HG03108 (cell line): ENCODE measurements around the gene CCDC74A.
"Not testable (repeated sequence)": the region's sequence is repeated elsewhere in the genome, so short reads cannot be mapped to it uniquely, and the experiment has no call there.

Experiments
- ATAC-seq: cut with Tn5 transposase; IDR thresholded peaks from one replicate; pipeline ENCODE4 v1.9.1; 2021; ENCODE audit warnings: moderate library complexity; ENCODE audit not compliant: unreplicated experiment

The CCDC74A gene

DNA sequence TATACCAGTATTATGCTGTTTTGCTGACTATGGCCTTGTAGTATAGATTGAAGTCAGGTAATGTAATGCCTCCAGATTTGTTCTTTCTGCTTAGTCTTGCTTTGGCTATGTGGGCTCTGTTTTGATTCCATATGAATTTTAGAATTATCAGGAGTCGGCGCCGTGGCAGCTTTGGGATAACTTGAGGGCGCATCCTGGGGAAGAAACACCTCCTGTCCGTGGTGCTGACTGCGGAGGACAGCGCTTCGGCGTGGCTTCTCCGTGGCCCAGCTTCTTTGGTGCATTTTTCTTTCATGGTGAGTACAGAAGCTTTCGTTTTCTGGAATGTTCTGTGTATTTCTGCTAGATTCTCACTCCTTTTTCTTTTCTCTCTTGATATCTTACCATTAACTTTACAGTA, 25.2 kb downstream of the CCDC74A start:
- no peak for ATAC-seq

DNA sequence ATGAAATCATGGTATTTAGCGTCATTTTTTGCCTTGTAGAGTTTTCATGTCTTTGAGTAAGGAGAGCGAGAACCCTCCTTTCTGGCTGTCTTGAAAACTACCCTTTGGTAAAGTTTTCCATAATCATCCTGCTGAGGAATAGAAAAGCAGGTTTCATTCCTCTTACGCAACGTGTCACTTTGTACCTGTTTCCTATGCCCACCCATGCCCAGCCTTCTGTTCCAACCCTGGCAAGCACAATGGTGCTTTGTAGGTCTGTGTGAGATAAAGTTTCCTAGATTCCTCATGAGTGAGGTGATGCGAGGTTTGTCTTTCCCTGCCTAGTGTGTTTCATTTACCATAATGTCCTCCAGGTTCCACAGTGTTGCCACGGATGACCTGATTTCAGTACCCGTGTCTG, 29.3 kb downstream of the CCDC74A start:
- ATAC-seq = no peak

DNA sequence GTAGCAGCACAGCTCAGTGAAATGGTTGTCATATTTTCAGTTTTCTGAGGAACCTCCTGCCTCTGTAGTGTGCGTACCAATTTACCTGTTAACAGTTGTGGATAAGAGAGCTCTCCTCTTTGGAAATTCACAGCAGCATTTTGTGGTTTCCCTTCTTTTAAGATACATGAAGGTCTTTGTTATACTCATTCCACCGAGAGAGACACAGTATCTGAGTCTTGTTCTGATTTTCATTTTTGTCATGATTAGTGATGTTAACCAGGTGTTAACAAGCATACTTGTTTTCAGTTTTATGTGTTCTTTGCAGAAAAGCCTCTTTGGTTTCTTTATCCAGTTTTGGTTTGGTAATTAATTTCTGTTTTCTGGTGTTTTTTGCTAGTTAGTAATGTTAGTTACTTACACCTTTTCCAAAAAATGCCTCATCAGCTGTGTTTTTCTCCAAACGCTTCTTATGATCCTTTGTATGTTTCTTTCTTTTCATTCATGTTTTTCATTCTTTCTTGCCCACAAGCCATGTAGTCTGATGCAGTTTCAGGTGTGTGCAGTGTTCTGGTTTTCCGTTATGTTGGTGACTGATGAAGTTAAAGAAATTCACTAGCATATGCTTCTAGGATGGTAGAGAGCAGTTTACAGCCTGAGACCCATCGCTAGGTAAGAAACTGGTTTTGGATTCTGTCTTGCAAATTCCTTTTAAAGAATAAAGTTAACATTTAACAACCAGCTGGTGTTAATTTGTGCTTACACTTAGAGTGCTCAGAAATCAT, 30.1 kb downstream of the CCDC74A start:
- ATAC-seq = no peak

DNA sequence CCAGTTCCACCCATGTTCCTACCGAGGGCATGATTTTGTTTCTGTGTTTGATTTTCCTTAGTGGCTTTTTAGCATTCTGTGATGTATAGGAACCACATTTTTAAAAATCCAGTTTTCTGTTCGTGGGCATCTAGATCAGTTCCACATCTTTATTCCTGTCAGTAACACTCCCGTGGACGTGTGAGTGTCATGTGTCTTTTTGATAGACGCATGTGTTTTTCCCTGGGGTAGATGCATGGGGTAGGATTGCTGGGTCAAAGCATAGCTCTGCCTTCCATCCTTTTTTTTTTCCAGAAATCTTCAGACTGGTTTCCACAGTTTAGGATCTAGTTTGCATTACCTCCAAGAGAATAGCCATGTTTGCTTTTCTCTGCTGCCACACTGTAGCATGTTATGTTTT, 38.7 kb downstream of the CCDC74A start:
- ATAC-seq = no peak

DNA sequence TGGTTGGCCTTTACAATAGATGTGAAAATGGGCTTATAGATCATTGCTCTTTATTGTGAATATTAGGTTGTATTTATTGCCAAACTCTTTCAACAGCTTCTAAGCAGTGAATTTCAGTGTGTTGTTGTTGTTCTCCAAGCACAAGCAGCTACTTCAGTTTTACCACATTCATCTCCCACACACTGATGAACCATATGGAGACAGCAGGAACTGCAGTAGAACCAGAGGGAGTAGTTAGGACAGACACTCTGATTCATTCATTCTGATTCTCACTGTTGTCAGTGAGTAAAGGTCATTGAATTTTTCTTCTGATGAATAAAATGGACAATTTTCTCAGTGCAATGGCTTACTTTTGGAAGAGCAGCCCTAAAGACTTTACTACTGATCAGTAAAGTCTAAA, 40.2 kb downstream of the CCDC74A start:
- no peak for ATAC-seq

DNA sequence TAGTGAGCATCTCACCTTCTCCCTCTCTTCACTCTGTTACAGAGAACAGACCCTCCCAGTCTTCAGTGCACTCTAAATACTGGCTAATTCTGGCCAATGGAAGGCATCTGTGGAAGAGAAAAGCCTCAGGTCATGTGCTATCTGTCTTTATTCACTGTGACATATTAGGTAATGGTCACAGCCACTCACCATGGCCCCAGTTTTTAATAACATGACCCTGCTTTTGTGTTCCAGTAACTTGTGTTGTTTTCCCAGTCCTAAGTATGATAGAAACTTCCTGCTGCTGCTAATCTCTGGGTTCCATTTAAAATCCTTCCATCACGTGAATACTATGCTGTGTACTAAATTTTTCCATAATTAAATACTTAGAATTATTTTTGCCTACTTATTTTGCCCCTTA, 40.7 kb downstream of the CCDC74A start:
- ATAC-seq = not testable (repeated sequence)

DNA sequence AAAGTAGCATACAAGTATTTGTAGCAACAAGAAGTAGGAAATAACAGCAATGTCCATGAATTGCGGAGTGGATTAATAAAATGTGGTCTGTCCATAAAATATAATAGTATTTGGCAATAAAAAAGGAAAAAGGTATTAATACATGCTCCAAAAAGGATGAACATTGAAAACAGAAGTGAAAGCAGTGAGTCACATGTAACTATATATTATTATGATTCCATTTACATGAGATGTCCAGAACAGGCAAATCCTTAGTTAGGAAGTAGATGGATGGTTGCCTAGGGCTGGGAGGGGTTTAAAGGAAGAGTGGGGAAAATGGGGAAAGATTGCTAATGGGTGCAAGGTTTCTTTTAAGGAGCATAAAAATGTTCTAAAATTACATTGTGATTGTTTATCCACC, 44.5 kb downstream of the CCDC74A start:
- no peak for ATAC-seq

DNA sequence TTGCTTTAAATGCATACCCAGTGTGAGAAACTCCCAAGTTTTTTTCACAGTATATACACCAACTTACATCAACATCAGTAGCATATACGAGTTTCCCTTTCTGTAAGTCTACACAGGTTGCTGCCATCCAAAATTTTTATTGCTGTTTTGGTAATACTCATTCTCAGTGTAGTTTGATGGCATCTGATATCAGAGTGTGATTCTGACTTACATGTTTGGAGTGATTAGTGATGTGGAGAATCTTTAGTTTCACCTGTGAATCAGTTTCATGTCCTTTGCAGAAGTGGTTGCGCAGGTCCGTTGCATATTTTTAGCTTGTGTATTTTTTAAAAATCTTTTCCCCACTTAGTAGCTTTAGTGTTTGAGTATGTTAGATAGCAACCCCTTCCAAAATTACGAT, 50.1 kb downstream of the CCDC74A start:
- no peak for ATAC-seq

DNA sequence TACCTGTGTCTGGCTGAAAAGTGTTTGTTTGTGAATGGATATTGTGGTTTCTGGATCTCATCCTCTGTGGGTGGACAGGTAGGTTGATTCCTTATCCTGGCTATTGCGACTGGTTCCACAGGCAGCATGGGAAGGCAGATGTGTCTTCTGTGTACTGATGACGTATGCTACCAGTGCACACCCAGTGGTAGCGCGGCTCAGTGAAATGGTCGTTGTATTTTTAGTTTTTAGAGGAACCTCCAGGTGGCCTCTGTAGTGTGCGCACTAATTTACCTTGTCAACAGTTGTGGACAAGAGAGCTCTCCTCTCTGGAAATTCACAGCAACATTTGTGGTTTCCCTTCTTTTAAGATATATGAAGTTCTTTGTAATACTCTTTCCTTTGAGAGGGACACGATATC, 52.5 kb downstream of the CCDC74A start:
- no peak for ATAC-seq
